ENCODE data around the gene AUTS2. TPM values are rescaled to one million over a fixed set of nuclear protein-coding genes. Genes with fewer than 3 reads are reported as not detected.

The AUTS2 gene
- total RNA-seq, 1 experiment from 2014 or later = 50.0 TPM

DNA sequence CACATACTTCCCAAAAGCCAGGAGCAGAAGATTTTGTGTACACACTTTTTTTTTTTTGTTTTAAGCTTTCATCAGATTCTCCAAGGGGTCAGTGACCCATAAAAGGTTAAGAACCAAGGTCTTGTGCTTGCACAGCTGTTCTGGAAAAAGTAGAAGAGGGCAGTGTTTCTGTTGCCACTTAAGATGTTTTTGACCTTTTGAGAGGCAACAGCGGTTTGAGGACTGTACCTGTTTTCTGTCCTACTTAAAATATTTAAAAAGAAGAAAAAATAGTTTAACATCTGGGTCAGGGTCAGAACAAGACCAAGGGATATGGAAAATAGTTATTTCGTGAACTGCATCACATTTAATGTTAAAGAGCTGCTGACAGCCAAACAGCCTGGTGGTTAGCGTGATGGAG lies 32.9 kb downstream of the AUTS2 start (continued):
- TF ChIP-seq, protein P1, sequence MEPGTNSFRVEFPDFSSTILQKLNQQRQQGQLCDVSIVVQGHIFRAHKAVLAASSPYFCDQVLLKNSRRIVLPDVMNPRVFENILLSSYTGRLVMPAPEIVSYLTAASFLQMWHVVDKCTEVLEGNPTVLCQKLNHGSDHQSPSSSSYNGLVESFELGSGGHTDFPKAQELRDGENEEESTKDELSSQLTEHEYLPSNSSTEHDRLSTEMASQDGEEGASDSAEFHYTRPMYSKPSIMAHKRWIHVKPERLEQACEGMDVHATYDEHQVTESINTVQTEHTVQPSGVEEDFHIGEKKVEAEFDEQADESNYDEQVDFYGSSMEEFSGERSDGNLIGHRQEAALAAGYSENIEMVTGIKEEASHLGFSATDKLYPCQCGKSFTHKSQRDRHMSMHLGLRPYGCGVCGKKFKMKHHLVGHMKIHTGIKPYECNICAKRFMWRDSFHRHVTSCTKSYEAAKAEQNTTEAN (CRISPR knock-in tag; IDR thresholded peaks at IDR 0.05) = no peak
- TF ChIP-seq, protein P2, sequence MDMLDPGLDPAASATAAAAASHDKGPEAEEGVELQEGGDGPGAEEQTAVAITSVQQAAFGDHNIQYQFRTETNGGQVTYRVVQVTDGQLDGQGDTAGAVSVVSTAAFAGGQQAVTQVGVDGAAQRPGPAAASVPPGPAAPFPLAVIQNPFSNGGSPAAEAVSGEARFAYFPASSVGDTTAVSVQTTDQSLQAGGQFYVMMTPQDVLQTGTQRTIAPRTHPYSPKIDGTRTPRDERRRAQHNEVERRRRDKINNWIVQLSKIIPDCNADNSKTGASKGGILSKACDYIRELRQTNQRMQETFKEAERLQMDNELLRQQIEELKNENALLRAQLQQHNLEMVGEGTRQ (CRISPR knock-in tag; IDR thresholded peaks at IDR 0.05) = no peak
- TF ChIP-seq SOX15 (CRISPR knock-in tag; IDR thresholded peaks at IDR 0.05) (no peak), TCF7 (CRISPR knock-in tag; IDR thresholded peaks at IDR 0.05; ENCODE audit: low read depth) (no peak), ESRRA (CRISPR knock-in tag; IDR thresholded peaks at IDR 0.05; ENCODE audit: borderline replicate concordance) (no peak), NFE2L1 (CRISPR knock-in tag; IDR thresholded peaks at IDR 0.05) (no peak), RORB (CRISPR knock-in tag; IDR thresholded peaks at IDR 0.05) (no peak)
- TF ChIP-seq, protein P3, sequence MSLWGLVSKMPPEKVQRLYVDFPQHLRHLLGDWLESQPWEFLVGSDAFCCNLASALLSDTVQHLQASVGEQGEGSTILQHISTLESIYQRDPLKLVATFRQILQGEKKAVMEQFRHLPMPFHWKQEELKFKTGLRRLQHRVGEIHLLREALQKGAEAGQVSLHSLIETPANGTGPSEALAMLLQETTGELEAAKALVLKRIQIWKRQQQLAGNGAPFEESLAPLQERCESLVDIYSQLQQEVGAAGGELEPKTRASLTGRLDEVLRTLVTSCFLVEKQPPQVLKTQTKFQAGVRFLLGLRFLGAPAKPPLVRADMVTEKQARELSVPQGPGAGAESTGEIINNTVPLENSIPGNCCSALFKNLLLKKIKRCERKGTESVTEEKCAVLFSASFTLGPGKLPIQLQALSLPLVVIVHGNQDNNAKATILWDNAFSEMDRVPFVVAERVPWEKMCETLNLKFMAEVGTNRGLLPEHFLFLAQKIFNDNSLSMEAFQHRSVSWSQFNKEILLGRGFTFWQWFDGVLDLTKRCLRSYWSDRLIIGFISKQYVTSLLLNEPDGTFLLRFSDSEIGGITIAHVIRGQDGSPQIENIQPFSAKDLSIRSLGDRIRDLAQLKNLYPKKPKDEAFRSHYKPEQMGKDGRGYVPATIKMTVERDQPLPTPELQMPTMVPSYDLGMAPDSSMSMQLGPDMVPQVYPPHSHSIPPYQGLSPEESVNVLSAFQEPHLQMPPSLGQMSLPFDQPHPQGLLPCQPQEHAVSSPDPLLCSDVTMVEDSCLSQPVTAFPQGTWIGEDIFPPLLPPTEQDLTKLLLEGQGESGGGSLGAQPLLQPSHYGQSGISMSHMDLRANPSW (CRISPR knock-in tag; conservative IDR thresholded peaks at IDR 0.05; ENCODE audit: low read depth) = no peak
- TF ChIP-seq, protein P4, sequence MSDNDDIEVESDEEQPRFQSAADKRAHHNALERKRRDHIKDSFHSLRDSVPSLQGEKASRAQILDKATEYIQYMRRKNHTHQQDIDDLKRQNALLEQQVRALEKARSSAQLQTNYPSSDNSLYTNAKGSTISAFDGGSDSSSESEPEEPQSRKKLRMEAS (CRISPR knock-in tag; IDR thresholded peaks at IDR 0.05) = no peak
- TF ChIP-seq, protein P5, sequence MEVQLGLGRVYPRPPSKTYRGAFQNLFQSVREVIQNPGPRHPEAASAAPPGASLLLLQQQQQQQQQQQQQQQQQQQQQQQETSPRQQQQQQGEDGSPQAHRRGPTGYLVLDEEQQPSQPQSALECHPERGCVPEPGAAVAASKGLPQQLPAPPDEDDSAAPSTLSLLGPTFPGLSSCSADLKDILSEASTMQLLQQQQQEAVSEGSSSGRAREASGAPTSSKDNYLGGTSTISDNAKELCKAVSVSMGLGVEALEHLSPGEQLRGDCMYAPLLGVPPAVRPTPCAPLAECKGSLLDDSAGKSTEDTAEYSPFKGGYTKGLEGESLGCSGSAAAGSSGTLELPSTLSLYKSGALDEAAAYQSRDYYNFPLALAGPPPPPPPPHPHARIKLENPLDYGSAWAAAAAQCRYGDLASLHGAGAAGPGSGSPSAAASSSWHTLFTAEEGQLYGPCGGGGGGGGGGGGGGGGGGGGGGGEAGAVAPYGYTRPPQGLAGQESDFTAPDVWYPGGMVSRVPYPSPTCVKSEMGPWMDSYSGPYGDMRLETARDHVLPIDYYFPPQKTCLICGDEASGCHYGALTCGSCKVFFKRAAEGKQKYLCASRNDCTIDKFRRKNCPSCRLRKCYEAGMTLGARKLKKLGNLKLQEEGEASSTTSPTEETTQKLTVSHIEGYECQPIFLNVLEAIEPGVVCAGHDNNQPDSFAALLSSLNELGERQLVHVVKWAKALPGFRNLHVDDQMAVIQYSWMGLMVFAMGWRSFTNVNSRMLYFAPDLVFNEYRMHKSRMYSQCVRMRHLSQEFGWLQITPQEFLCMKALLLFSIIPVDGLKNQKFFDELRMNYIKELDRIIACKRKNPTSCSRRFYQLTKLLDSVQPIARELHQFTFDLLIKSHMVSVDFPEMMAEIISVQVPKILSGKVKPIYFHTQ (CRISPR knock-in tag; IDR thresholded peaks at IDR 0.05) = no peak
- TF ChIP-seq, protein P6, sequence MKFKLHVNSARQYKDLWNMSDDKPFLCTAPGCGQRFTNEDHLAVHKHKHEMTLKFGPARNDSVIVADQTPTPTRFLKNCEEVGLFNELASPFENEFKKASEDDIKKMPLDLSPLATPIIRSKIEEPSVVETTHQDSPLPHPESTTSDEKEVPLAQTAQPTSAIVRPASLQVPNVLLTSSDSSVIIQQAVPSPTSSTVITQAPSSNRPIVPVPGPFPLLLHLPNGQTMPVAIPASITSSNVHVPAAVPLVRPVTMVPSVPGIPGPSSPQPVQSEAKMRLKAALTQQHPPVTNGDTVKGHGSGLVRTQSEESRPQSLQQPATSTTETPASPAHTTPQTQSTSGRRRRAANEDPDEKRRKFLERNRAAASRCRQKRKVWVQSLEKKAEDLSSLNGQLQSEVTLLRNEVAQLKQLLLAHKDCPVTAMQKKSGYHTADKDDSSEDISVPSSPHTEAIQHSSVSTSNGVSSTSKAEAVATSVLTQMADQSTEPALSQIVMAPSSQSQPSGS (CRISPR knock-in tag; IDR thresholded peaks at IDR 0.05; ENCODE audit: borderline replicate concordance, low read depth) = no peak

DNA sequence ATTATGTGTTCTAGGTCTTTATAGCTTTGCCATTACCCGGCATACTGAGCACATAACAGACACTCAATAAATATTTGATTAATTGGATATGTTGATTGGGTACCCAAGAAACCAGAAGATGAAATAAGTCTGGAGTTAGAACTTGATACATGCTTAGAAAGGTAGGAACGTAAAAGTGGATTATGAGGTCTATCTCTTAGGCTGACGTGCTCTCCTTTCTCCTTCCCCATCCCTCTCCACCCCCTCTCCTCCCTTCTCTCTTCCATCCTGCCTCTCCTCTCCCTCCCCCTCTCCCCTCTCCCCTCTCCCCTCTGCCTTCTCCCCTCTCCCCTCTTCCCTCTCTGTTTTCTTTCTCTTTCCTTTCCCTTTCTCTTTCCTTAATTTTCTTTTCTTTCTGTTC lies 34.0 kb downstream of the AUTS2 start:
- TF ChIP-seq ESRRA (CRISPR knock-in tag; IDR thresholded peaks at IDR 0.05; ENCODE audit: borderline replicate concordance) (no peak), CBFB (CRISPR knock-in tag; IDR thresholded peaks at IDR 0.05; ENCODE audit: low read depth) (no peak)
- DNase-seq (ENCODE audit: low spot score) (no peak), ATAC-seq (no peak)
- no peak overlapping the region for H3K4me3 Mint-ChIP-seq
- peaks cover 46% of the 10 kb centered on the region for H3K27me3 Mint-ChIP-seq (ENCODE audit: low read depth)
- CTCF ChIA-PET = no interaction called here
- peaks cover 2% of the 10 kb centered on the region for H3K9me3 Mint-ChIP-seq
- peaks cover 14% of the 10 kb centered on the region; the same call in 1 of the 2 replicates for H3K4me1 Mint-ChIP-seq
- no peak overlapping the region for H3K27ac Mint-ChIP-seq
- POLR2A ChIA-PET = no interaction called here
- H3K36me3 Mint-ChIP-seq = peaks cover under 1% of the 10 kb centered on the region; the same call in 1 of the 2 replicates

DNA sequence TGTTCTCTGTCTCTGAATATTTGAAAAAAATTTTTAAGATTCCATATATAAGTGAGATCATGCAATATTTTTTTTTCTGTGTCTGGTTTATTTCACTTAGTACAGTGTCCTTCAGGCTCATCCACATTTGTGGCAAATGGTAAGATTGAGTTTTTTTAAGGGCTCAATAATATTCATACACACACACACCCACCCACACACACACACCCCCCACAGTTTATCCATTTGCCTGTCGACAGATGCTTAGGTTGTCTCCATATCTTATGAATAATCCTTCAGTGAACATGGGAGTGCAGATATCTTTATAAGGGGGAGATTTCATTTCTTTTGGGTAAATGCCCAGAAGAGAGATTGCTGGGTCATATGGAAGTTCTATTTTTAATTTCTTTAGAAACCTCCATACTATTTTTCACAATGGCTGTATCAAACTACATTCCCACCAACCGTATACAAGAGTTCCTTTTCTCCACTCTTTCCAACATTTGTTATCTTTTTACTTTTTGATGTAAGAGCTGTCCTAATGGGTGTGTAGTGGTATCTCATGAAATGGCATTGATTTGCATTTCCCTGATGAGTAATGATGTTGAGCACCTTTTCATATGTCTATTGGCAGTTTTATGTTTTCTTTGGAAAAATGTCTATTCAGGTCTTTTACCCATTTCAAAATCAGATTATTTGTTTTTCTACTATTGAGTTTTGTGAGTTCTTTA lies 35.0 kb downstream of the AUTS2 start:
- CTCF ChIA-PET = no interaction called here
- Mint-ChIP-seq H3K27ac (no peak overlapping the region), H3K4me3 (no peak overlapping the region), H3K27me3 (ENCODE audit: low read depth) (peaks cover 56% of the 10 kb centered on the region), H3K9me3 (peaks cover 7% of the 10 kb centered on the region), H3K36me3 (peaks cover 5% of the 10 kb centered on the region), H3K4me1 (peaks cover 14% of the 10 kb centered on the region)
- DNase-seq (ENCODE audit: low spot score) (no peak), ATAC-seq (no peak)
- POLR2A ChIA-PET = no interaction called here
- TF ChIP-seq, protein P7, sequence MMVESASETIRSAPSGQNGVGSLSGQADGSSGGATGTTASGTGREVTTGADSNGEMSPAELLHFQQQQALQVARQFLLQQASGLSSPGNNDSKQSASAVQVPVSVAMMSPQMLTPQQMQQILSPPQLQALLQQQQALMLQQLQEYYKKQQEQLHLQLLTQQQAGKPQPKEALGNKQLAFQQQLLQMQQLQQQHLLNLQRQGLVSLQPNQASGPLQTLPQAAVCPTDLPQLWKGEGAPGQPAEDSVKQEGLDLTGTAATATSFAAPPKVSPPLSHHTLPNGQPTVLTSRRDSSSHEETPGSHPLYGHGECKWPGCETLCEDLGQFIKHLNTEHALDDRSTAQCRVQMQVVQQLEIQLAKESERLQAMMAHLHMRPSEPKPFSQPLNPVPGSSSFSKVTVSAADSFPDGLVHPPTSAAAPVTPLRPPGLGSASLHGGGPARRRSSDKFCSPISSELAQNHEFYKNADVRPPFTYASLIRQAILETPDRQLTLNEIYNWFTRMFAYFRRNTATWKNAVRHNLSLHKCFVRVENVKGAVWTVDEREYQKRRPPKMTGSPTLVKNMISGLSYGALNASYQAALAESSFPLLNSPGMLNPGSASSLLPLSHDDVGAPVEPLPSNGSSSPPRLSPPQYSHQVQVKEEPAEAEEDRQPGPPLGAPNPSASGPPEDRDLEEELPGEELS (CRISPR knock-in tag; IDR thresholded peaks at IDR 0.05) = no peak
- TF ChIP-seq ETV6 (CRISPR knock-in tag; IDR thresholded peaks at IDR 0.05) (no peak), NFE2L1 (CRISPR knock-in tag; IDR thresholded peaks at IDR 0.05) (no peak), ZNF317 (CRISPR knock-in tag; IDR thresholded peaks at IDR 0.05; ENCODE audit: borderline replicate concordance, low read depth) (no peak), NFYB (CRISPR knock-in tag; conservative IDR thresholded peaks at IDR 0.05; ENCODE audit: low read depth) (no peak), SMAD4 (CRISPR knock-in tag; IDR thresholded peaks at IDR 0.05) (no peak)
- TF ChIP-seq, protein P8, sequence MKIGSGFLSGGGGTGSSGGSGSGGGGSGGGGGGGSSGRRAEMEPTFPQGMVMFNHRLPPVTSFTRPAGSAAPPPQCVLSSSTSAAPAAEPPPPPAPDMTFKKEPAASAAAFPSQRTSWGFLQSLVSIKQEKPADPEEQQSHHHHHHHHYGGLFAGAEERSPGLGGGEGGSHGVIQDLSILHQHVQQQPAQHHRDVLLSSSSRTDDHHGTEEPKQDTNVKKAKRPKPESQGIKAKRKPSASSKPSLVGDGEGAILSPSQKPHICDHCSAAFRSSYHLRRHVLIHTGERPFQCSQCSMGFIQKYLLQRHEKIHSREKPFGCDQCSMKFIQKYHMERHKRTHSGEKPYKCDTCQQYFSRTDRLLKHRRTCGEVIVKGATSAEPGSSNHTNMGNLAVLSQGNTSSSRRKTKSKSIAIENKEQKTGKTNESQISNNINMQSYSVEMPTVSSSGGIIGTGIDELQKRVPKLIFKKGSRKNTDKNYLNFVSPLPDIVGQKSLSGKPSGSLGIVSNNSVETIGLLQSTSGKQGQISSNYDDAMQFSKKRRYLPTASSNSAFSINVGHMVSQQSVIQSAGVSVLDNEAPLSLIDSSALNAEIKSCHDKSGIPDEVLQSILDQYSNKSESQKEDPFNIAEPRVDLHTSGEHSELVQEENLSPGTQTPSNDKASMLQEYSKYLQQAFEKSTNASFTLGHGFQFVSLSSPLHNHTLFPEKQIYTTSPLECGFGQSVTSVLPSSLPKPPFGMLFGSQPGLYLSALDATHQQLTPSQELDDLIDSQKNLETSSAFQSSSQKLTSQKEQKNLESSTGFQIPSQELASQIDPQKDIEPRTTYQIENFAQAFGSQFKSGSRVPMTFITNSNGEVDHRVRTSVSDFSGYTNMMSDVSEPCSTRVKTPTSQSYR (CRISPR knock-in tag; IDR thresholded peaks at IDR 0.05) = no peak
